K562 (cell line): ENCODE data around the gene ARL16. TPM values are rescaled to one million over a fixed set of nuclear protein-coding genes. Genes with fewer than 3 reads are reported as not detected.

Experiments used
- DMBX1 ChIP-seq: fragments of 250-450 bp; sonication (Bioruptor Pico); IDR thresholded peaks from 2 replicates; pipeline ENCODE4 v1.8.0; 2022; ENCODE audit warnings: inconsistent platforms, mild to moderate bottlenecking, moderate library complexity, borderline replicate concordance
- DPF2 ChIP-seq: fragments of 450-650 bp; IDR thresholded peaks from 2 replicates; pipeline ENCODE4 v1.6.1; 2016
- HDAC6 ChIP-seq: IDR thresholded peaks from 2 replicates; pipeline ENCODE4 v1.6.1; 2012; ENCODE audit warnings: low read depth, mild to moderate bottlenecking, control low read depth, inconsistent platforms, low read length, moderate library complexity
- ILF3 ChIP-seq: fragments of 450-650 bp; IDR thresholded peaks from 2 replicates; pipeline ENCODE4 v1.6.1; 2018; ENCODE audit warnings: antibody characterized with exemption, mild to moderate bottlenecking, moderate library complexity, borderline replicate concordance
- KAT7 ChIP-seq: sonication (generic); formaldehyde crosslinking; IDR thresholded peaks from 2 replicates; pipeline ENCODE4 v1.8.0; 2022; ENCODE audit warnings: missing genetic modification reagents, mild to moderate bottlenecking, borderline replicate concordance
- MECOM ChIP-seq: fragments of 250-450 bp; sonication (Bioruptor Pico); IDR thresholded peaks from 2 replicates; pipeline ENCODE4 v1.8.0; 2022; ENCODE audit warnings: inconsistent platforms
- NONO ChIP-seq, 2 experiments: fragments of 200-400 bp in 1 of 2; fragments of 450-650 bp in 1 of 2; formaldehyde crosslinking in 1 of 2; IDR thresholded peaks; 2 replicates each; pipeline ENCODE4 v1.6.1; 2017; ENCODE audit warnings: low read depth in 2 of 2, mild to moderate bottlenecking in 2 of 2, moderate library complexity in 2 of 2, low read length in 1 of 2
- PHB2 ChIP-seq: fragments of 450-650 bp; IDR thresholded peaks from 2 replicates; pipeline ENCODE4 v1.6.1; 2017; ENCODE audit warnings: low read depth
- PYGO2 ChIP-seq: fragments of 450-650 bp; IDR thresholded peaks from 2 replicates; pipeline ENCODE4 v1.6.1; 2016; ENCODE audit warnings: mild to moderate bottlenecking, missing genetic modification characterization, moderate library complexity, missing compliant biosample characterization
- RBFOX2 ChIP-seq: fragments of 200-400 bp; formaldehyde crosslinking; IDR thresholded peaks from 2 replicates; pipeline ENCODE4 v1.6.1; 2017; ENCODE audit warnings: low read depth, mild to moderate bottlenecking, low read length, moderate library complexity
- RBM34 ChIP-seq: fragments of 200-400 bp; formaldehyde crosslinking; IDR thresholded peaks from 2 replicates; pipeline ENCODE4 v1.6.1; 2018; ENCODE audit warnings: low read length, borderline replicate concordance; ENCODE audit not compliant: insufficient read depth
- SMAD2 ChIP-seq: fragments of 150-350 bp; IDR thresholded peaks from 2 replicates; pipeline ENCODE4 v1.6.1; 2014; ENCODE audit warnings: low read depth, mild to moderate bottlenecking, low read length
- SMAD4 ChIP-seq: fragments of 250-450 bp; sonication (Bioruptor Pico); conservative IDR thresholded peaks from 2 replicates; pipeline ENCODE4 v1.8.0; 2021; ENCODE audit warnings: inconsistent platforms, mild to moderate bottlenecking, moderate library complexity
- SMARCA5 ChIP-seq: fragments of 450-650 bp; IDR thresholded peaks from 2 replicates; pipeline ENCODE4 v1.6.1; 2016
- SRF ChIP-seq, 2 experiments: fragments of 250-450, 450-650 bp in 1 of 2; sonication (Bioruptor Pico) in 1 of 2; sonication (generic) in 1 of 2; formaldehyde crosslinking; IDR thresholded peaks; 2 replicates each; pipeline versions ENCODE4 v1.5.0 to v1.5.1; 2020 to 2022; ENCODE audit warnings: mild to moderate bottlenecking in 1 of 2, missing genetic modification reagents in 1 of 2
- THAP7 ChIP-seq: fragments of 250-450 bp; sonication (Bioruptor Pico); IDR thresholded peaks from 2 replicates; pipeline ENCODE4 v1.5.0; 2021
- U2AF2 ChIP-seq: fragments of 200-400 bp; formaldehyde crosslinking; optimal IDR thresholded peaks from 2 replicates; pipeline ENCODE3; 2017; ENCODE audit warnings: low read depth, mild to moderate bottlenecking, low read length
- ZFX ChIP-seq: sonication (generic); formaldehyde crosslinking; IDR thresholded peaks from 2 replicates; pipeline ENCODE4 v1.8.0; 2022; ENCODE audit warnings: mild to moderate bottlenecking, missing genetic modification reagents, moderate library complexity
- ZNF23 ChIP-seq: fragments of 250-450 bp; sonication (Bioruptor Pico); IDR thresholded peaks from 2 replicates; pipeline ENCODE4 v1.4.0; 2020; ENCODE audit warnings: mild to moderate bottlenecking
- ZNF316 ChIP-seq: fragments of 450-650 bp; IDR thresholded peaks from 2 replicates; pipeline ENCODE4 v1.6.1; 2016
- ZNF583 ChIP-seq: fragments of 250-450 bp; sonication (Bioruptor Pico); IDR thresholded peaks from 2 replicates; pipeline ENCODE4 v1.4.0; 2020
- ZNF695 ChIP-seq: fragments of 450-650 bp; formaldehyde crosslinking; IDR thresholded peaks from 2 replicates; pipeline ENCODE4 v1.4.0; 2020; ENCODE audit warnings: mild to moderate bottlenecking, moderate library complexity
- polyA plus RNA-seq, 8 experiments: library from polyadenylated mRNA; depleted of rRNA in 4 of 8; stranded (reverse) in 5 of 8; unstranded in 3 of 8; fragments of >200 nt; fragmentation: Nextera tagmentation in 2 of 8; fragmentation: Illumina TruSeq in 1 of 8; extraction: Ambion mirVana in 2 of 8; extraction: Trizol in 1 of 8; gene quantifications; 2 replicates each; pipeline versions ENCODE4 v1.2.1 to v1.2.3, GENCODE V29; 2011 to 2014; ENCODE audit warnings: inconsistent platforms in 1 of 8, missing spikeins in 1 of 8
- total RNA-seq, 7 experiments: library from RNA; depleted of rRNA in 6 of 7; stranded (reverse); fragments of >200 nt in 6 of 7; fragmentation: Illumina TruSeq in 2 of 7; extraction: Trizol in 2 of 7; gene quantifications; 2 replicates each; pipeline versions ENCODE4 v1.2.1 to v1.2.3, GENCODE V29; 2011 to 2021; ENCODE audit warnings: low replicate concordance in 1 of 7
- TF ChIP-seq, protein P1 (sequence below), 2 experiments: fragments of 450-650 bp; formaldehyde crosslinking in 1 of 2; IDR thresholded peaks; 2 replicates each; pipeline versions ENCODE4 v1.4.0 to v1.6.1; 2014 to 2020; ENCODE audit warnings: mild to moderate bottlenecking in 2 of 2, borderline replicate concordance in 1 of 2, low read depth in 1 of 2

ARL16 gene
- total and polyA plus RNA-seq, 9 of the 15 experiments (the other 6 are each of a cell fraction or from before 2014, with no cell fraction given) = 5.4 to 32.4 (median 22.6) TPM

GRCh38 chr17:81712468-81713003 lies 28.9 kb upstream of the ARL16 start (continued):
- TF ChIP-seq RBFOX2 (peak; percentile 41; the same call in 1 of the 2 replicates), KAT7 (CRISPR knock-in tag) (no peak), NONO (IDR thresholded peaks at IDR 0.05; ENCODE audit: low read depth in 2 of 2, low read length in 1 of 2) (no peak), ILF3 (peak; percentile 54; the same call in 1 of the 2 replicates), ZNF583 (CRISPR knock-in tag) (no peak), SMAD2 (no peak), SMAD4 (CRISPR knock-in tag) (no peak), ZNF23 (CRISPR knock-in tag) (no peak), ZNF316 (no peak), DPF2 (no peak), DMBX1 (CRISPR knock-in tag) (no peak), U2AF2 (no peak), THAP7 (CRISPR knock-in tag) (no peak), SMARCA5 (peak; percentile 38; the same call in 1 of the 2 replicates), MECOM (CRISPR knock-in tag) (no peak), HDAC6 (no peak), ZFX (CRISPR knock-in tag) (peak; percentile 16), PHB2 (no peak), SRF (CRISPR knock-in tag; IDR thresholded peaks at IDR 0.05) (no peak), RBM34 (no peak), PYGO2 (no peak), ZNF695 (no peak)
- TF ChIP-seq, protein P1, sequence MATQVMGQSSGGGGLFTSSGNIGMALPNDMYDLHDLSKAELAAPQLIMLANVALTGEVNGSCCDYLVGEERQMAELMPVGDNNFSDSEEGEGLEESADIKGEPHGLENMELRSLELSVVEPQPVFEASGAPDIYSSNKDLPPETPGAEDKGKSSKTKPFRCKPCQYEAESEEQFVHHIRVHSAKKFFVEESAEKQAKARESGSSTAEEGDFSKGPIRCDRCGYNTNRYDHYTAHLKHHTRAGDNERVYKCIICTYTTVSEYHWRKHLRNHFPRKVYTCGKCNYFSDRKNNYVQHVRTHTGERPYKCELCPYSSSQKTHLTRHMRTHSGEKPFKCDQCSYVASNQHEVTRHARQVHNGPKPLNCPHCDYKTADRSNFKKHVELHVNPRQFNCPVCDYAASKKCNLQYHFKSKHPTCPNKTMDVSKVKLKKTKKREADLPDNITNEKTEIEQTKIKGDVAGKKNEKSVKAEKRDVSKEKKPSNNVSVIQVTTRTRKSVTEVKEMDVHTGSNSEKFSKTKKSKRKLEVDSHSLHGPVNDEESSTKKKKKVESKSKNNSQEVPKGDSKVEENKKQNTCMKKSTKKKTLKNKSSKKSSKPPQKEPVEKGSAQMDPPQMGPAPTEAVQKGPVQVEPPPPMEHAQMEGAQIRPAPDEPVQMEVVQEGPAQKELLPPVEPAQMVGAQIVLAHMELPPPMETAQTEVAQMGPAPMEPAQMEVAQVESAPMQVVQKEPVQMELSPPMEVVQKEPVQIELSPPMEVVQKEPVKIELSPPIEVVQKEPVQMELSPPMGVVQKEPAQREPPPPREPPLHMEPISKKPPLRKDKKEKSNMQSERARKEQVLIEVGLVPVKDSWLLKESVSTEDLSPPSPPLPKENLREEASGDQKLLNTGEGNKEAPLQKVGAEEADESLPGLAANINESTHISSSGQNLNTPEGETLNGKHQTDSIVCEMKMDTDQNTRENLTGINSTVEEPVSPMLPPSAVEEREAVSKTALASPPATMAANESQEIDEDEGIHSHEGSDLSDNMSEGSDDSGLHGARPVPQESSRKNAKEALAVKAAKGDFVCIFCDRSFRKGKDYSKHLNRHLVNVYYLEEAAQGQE (IDR thresholded peaks at IDR 0.05; ENCODE audit: borderline replicate concordance) = peak; percentile 33; the same call in 1 of the 2 replicates
- TF ChIP-seq, protein P1 (CRISPR knock-in tag; IDR thresholded peaks at IDR 0.05; ENCODE audit: low read depth) = no peak
